GM19372 (cell line): ENCODE data around the gene MEIS3.

Experiments
- ATAC-seq: cut with Tn5 transposase; IDR thresholded peaks from one replicate; pipeline ENCODE4 v1.9.1; 2021; ENCODE audit warnings: mild to moderate bottlenecking, low read depth, moderate library complexity; ENCODE audit not compliant: unreplicated experiment

MEIS3 gene

DNA sequence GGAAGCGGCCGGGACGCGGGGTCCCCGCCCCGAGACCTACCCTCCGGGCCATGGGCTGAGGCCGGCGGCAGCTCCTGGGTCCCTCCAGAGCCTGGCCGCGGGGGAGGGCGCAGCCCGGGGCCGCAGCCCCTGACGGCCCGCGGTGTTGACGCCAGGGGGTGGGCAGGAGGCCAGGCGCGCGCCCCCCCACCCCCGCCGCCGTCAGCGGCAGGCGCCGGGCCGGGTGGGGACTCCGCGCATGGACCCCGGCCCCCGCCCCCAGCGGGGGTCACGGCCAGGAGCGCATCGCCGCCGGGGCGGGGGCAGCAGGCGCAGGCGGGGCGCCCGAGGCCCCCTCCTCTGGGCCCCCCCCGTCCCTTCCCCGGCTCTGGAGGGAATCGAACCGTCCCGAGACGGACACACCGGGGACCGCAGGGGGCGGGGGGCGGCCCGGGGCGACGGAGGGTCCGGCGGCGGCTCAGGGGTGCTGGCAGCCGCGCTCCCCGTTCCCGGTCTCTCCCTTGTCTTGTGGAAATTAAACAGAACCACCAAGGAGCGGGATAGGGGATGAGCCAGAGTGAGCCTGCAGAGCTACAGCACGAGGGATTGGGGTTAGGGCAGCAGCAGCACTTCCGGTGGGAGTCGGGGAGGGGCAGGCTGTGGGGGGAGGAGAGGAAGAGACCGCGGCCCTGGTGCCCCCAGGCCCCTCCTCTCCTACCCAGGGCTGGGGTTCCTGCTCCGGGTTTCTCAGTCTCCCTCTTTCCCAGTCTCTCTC is at the start of gene MEIS3:
Gene MEIS3, minus strand, starts transcription at position 498 of the 754 bp plus-strand sequence. Its CDS starts 446 bp downstream, at position 52.
- no peak for ATAC-seq

DNA sequence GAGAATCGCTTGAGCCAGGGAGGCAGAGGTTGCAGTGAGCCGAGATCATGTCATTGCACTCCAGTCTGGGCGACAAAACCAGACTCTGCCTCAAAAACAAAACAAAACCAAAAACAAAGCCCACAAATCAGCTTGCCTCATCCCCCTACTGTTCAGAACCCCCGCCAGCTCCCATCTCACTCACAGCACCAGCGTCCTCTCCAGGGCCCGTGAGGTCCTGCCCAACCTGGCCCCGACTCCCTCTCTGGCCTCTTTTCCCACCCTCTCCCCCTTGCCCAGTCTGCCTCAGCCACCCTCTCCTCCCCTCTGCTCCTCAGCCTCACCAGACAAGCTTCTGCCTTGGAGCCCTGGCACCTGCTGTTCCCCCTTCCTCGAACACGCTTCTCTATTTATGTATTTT is 48.6 kb upstream of the MEIS3 start:
- no peak for ATAC-seq

DNA sequence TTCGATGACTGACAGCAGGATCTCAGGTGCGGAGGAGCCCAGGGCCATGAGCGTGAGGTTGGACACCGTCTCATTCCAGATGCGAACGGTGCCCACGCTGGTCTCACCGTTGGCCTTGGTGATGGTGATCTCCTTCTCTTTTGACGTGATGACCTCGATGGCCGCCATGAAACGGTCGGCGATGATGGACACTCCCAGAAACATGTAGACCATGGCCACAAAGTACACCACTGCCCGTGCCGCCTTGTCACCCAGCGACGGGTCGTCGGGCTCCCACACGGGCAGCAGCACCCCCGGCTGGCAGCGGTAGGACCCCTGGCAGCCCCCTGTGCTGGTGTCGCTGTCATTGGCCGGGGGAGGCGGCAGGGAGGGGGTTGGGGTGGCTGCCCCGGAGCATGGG is 46.6 kb upstream of the MEIS3 start:
- no peak for ATAC-seq

DNA sequence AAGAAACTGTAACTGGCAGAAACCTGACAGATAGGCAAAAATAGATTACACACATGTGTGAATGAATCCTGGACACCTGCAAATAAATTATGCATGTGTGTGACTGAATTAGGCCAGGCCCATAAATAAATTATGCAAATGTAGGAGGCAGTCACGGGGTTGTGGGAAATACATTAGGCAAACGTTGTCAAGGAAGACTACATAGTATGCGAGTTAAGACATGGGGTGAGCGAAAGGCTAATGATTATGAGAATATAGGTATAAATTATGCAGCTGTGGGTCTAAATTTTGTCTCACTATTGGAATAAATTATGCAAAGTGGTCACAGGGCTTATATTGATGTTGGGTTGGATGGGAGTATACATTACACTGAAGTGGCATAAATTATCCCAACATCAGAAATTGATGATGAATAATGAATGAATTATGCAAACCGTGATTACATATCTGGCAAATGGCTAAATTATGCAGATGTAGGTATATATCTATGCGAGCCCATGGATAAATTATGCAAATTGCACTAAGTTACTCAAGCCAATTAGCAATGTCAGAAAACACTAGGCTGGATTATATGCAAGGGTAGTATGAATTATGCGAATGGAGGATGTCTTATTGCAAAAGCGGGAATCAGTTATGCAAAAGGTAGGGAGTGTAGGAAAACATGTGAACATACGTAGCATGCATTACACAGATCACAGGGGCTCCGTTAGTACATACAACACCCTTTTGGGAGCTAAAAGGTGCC is 45.5 kb upstream of the MEIS3 start:
- ATAC-seq = no peak

DNA sequence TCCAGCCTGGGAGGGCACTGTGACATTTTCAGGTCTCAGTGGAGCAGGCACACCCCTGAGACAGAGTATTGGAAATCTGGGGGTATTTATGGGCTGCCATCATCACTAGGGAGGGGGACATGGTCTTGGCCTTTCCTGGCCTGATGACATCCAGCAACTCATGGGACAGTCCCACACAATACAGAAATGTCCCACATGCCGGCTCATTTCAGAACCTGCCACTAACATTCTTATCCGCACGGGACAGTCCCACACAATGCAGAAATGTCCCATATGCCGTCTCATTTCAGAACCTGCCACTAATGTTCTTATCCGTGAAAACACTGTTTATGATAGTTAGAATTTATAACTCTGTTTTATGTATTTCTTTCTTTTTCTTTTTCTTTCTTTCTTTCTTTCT is 42.5 kb upstream of the MEIS3 start:
- ATAC-seq = no peak

DNA sequence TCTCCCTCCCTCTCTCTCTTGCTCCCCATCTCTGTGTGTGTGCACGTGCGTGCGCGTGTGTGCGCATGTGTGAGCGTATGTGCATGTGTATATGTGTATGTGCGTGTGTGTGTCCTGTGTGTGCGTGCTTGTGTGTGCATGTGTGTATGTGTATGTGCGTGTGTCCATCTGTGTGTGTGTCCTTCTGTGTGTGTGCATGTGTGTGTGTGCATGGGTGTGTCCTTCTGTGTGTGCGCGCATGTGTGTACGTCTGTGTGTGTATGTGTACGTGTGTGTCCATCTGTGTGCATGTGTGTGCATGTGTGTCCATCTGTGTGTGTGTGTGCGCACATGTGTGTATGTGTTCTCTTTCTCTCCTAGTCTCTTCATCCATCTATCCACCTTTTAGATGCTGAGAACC is 40.1 kb upstream of the MEIS3 start:
- ATAC-seq = no peak

DNA sequence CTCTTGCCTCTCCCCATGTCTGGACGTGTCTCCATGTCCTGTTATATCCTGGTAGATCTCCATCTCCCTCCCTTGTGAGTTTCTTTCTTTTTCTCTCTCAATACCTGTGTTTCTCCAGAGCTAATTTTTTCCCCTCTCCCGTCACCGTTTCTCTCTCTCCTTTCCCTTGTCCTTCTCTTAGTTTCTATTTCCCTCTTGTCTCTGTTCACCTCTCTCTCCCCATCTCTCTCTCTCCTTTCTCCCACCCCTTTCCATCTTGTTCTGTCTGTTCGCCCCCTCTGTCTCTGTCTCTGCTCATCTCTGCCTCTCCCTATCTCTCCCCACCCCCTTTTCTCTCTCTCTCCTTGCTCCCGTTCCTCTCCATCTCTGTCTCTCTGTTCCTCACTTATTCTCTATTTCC is 39.3 kb upstream of the MEIS3 start:
- ATAC-seq = no peak

DNA sequence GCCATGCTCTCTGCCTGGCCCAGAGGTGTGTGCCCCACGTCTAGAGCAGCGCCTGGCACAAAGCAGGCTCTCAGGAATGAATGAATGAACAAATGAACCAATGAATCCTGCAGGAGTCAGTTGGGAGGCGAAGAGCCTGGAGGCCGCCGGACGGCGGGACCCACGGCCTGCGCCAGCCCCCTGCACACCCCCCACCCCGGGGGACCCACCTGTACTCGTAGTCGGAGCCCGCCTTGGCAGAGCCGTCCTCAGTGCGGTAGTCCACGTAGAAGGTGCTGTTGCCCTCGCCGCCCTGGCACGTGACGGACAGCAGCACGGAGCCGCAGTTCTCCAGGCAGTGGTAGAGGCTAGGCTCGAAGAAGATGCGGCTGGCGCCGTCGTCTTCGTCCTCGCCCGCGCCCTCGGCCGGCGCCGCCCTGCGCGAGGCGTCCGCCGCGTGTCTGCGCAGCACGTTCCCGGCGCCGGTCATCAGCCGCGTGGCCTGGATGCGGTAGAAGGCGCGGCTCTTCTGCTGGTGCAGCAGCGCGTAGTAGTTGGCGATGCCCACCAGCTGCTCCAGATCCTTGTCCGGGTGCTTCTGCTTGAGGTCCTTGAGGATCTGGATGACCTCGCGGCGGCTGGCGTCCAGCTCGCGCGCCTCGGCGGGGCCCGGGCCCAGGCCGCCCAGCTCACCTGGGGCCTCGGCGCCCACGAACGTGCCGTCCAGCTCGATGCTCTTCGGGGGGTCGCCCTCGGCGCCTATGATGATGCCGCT is 37.6 kb upstream of the MEIS3 start:
- no peak for ATAC-seq

DNA sequence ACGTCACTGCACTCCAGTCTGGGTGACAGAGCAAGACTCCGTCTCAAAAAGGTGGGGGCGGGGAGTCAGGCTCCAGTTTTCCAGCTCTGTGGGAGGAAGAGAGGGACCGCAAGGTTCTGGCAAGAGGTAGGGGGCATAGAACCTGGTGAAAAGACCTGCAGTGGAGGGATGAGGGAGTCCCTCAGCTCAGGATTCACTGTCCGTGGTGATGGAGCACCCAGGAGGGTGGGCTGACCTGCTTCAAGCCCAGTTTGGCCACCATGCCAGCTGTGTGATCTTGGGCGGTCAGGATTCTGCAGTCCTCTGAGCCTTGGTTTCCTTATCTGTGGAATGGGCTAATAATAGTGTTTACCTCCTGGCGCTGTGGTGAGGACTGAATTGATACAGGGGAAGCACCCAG is 31.2 kb upstream of the MEIS3 start:
- ATAC-seq = no peak

DNA sequence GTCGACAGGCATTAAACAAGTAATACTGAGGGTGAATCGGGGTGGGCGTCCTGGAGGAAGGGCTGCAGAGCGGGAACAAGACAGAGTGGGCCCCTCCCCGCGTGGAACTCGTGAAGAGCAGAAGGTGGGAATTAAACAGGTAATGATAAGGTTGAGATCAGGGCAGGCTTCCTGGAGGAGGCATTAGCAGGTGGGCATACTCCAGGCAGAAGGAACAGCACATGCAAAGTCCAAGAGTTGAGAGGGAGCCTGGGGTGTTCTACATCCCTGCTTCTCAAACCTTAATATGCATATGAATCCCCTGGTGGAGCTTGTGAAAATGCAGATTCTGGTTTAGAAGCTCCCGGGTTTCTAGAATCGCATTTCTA is 29.0 kb upstream of the MEIS3 start:
- ATAC-seq = no peak

DNA sequence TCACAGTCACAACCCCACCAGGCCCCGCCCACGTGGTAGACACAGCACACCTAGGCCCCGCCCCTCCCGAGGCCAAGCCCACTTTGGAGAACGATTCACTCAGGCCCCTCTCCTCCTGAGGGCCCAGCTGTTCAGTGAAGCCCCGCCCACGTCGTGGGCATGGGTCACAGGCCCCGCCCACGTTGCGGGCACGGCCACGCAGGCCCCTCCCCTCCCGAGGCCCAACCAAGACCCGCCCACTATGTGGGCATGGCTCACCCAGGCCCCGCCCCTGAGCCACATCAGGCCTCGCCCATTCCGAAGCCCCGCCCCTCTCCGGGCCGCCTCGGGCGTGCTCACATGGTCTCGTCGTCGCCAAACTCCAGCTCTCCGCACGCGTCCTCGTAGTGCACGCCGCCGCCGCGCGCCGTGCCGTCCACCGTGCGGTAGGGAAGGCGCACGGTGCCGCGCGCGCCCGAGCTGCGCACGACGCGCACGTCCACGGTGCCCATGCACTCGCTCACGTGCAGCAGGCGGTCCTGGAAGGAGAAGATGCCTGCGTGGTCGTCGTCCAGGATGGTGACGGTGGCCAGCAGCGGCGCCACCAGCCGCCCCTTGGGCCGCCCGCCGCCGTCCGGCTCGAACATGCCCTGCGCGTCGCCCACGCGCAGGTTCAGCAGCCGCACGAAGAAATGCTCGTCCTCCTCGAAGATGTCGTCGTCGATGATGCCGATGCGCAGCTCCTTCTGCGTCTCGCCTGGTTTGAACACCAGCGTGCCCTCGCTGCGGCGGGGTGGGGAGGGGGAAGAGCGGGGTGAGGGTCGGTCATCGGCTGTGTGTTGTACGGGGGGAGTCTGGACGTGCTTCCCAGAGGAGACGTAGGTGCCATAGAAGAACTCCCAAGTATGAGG is 28.4 kb upstream of the MEIS3 start:
- no peak for ATAC-seq

DNA sequence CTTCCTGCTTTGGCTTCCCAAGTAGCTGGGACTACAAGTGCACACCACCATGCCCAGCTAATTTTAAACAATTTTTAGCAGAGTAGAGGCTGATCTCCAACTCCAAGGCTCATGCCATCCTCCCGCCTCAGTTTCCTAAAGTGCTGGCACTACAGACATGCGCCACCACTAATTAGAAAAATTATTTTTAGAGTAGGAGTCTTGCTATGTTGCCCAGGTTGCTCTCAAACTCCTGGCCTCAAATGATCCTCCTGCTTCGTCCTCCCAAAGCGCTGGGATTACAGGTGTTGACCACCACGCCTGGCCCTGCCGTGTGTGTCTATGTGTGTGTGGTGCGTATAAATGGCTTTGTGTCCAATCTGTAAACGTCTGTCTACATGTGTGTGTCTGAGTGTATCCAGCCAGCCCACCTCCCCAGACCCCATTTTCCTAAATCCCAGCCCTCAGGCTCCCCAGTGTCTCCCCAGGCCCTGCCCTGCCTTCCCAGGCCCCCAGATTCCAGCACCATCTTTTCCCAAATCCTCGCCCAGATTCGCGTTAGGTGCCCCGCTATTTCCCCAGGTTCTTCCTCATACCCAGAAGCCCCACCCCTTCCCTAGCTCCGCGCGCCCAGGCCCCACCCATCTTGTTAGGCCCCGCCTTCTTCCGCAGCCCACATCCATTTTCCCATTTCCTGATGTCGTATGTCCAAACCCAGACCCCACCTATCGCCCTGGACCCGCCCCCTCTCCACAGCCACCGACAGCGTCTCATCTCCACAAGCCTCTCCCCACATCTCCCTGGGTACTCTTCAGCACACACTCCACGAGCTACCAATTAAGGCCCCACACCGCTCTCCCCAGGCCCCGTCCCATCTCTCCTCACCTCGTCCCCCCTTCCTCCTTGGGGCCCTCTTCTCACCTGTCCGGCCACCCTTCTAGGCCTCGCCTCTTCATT is 27.5 kb upstream of the MEIS3 start:
- ATAC-seq = no peak

DNA sequence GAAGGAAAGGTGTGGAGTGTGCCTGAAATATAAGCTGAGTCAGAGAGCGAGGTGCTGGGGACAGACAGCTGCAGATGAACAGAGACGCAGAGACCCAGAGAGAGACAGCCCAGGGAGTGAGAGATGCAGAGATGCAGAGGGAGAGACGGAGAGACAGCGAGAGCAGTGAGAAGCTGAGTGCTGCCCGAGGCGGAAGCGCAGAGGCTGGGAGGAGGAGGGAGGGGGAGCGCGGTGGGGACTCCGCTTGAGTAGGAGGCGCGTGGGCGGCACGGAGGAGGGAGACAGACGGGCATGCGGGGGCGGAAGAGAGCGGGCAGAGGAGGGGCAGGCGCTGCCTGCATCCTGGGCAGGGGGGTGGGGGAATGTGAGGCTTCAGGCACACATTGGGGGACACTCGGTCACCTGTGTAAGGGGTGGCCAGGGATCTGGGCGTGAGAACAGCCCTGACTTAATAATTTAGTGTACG is 26.6 kb upstream of the MEIS3 start:
- ATAC-seq = no peak

DNA sequence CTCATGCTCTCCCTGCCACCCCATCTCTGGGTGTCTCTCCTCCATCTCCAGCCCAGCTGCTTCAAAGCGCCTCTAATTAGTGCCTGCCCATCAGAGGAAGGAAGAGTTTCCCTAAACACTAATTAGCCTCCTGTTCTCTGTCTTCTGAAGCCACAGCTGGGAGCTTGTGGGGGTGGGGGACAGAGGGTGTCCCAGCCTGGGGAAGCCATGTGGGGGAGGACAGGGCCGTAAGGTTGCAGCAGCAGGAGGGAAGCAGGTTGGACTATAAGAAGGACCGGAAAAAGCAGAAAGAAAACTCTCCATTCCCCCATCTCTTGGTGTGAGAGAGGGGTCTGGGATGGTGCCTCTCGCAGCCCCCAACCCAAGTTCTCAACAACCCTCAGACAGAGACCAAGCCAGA is 26.2 kb upstream of the MEIS3 start:
- no peak for ATAC-seq

DNA sequence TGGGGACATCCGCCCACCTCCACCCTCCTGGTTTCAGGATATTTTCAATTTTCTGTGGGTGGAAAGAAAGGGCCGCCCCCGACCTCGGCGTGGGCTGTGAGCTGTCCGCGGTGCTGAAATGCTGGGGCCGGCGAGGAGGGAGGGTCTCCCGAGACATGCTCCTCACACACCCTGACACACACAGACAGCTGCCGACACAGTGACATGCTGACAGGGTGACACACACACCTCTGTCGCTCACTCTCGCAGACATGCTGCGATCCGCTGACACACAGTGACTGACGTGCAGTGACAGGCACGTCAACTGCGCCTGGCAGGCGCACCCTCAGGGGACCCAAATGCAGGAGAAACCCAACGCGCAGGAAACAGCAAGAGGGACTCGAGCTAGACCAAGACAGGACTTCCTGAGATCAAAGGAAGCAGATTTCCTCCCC is 25.1 kb upstream of the MEIS3 start:
- no peak for ATAC-seq

DNA sequence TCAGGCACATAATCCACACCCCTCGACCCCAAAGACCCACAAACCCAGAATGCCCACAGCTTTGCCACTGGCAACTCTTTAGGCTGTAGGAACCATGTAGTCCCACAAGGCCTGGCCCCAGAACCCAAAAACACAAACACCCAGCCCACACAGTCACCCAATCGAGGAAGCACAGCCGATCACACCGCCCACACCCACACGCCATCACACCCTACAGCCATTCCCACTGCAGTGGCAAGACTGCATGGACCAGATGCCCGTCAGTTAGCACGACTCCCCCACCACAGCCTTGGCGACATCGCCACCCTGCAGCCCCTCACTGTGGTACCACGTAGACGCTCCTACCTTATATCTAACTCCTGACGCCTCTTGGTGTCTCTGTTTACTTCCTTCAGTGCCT is 24.0 kb upstream of the MEIS3 start:
- no peak for ATAC-seq

DNA sequence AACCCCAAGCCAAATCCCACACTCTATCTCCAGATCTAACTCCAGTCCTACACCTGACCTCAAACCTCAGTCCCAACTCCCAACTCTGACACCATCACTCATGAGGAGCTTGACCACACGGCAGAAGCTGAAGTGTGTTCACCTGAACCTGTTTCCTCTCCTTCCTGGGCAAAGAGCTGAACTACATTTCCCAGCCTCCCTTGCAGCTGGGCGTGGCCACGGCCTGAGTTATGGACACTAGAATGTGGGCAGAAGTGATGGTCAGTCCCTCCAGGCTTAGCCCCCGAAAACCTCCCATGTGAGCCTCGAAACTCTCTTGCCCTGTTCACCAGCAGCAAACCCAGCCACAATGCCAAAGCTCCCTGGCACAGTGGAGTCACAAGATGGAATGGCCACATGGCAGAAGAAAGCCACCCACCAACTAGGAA is 19.5 kb upstream of the MEIS3 start:
- no peak for ATAC-seq

DNA sequence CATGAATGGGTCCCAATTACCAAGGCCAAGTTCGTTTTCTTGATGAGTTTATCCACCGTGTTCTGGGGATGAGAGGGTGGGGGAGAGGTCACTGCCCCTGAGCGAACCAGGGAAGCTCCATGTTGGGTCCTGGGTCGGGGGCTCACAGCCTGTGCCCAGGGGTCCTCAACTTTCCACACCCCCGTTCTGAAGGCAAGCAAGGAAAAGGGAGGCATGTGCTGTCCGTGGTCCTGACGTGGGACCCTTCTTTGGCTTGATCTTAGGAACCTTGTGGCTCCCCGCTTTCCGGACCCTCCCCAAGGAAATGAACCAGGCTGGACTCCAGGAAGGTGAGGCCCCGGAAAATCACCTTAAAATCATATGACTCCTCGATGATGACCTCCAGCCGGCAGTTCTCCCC is 18.2 kb upstream of the MEIS3 start:
- ATAC-seq = no peak

DNA sequence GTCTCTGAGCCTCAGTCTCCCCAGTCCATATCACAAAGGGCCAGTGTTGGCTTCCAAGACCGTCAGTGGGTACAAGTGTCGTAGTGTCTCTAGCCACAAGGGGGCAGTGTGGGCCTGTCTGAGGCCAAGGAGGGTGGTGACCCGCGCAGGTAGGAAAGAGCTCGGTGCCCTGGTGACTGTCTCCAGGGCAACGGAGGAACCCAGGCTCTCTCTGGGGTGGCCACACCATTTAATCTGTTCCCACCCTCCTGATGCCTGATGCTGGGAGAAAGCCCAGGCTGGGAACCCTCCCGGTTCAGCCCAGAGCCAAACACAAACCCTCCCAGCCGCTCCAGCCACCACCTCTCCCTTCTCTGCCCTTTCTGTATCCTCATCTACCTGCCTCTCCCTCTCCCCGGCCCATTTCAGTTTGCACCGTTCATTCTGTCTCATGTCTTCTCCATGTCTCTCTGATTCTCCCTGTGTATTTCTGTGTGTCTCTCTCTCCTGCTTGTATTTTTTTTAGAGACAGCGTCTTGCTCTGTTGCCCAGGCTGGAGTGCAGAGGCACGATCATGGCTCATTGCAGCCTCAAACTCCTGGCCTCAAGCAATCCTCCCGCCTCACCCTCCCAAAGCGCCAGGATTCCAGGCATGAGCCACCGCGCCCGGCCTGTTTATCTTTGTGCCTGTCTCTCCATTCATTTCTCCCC is 17.5 kb upstream of the MEIS3 start:
- ATAC-seq = no peak
